Inflammatory macrophage treated with lipopolysaccharide for 4 hours (primary cell): ENCODE measurements around the gene SARS2.
"Not testable (repeated sequence)": the region's sequence is repeated elsewhere in the genome, so short reads cannot be mapped to it uniquely, and the experiment has no call there.

ENCODE experiments used
- DNase-seq: peaks from one replicate; pipeline ENCODE4 v3.0.0-alpha.2; 2020

SARS2 gene

GRCh38 chr19:38945562-38946228 is 15.1 kb upstream of the SARS2 start:
- DNase-seq, result no peak

- no peak for DNase-seq
Measured at GRCh38 chr19:38944981-38945506, 14.5 kb upstream of the SARS2 start.

GRCh38 chr19:38942471-38943181 is 12.1 kb upstream of the SARS2 start:
- no peak for DNase-seq

GRCh38 chr19:38941979-38942378 is 11.4 kb upstream of the SARS2 start:
- no peak for DNase-seq

- DNase-seq, result not testable (repeated sequence)
Measured at GRCh38 chr19:38941466-38941865, 10.9 kb upstream of the SARS2 start.

- DNase-seq, result no peak
Measured at GRCh38 chr19:38939957-38940356, 9.4 kb upstream of the SARS2 start.

- no peak for DNase-seq
Measured at GRCh38 chr19:38933544-38933943, 3.0 kb upstream of the SARS2 start.

DNA sequence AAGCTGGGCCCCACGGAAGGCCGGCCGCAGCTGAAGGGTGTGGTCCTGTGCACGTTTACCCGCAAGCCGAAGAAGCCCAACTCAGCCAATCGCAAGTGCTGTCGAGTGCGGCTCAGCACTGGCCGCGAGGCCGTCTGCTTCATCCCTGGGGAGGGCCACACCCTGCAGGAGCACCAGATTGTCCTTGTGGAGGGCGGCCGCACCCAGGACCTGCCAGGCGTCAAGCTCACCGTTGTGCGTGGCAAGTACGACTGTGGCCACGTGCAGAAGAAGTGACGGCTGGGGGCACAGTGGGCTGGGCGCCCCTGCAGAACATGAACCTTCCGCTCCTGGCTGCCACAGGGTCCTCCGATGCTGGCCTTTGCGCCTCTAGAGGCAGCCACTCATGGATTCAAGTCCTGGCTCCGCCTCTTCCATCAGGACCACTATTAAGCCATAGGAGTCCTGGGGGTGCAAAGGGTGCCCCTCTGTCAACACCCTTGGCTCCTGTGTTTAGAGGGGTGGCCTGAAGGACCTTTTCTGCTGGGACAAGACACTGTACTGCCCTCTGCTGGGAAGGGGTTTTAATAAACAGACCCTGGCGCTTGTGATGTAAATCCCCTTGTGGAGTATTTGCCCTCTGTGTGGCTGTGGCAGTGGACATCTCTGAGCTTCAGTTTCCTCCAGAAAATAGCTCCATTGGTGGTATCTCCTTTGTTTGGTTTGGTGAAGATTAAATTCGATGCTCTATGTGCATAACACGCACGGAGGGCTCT is 2.0 kb upstream of the SARS2 start:
- peak; percentile 48 for DNase-seq

- DNase-seq, result no peak
Measured at GRCh38 chr19:38931521-38931793, 894 bp upstream of the SARS2 start.

- DNase-seq, result peak; percentile 100
Measured at GRCh38 chr19:38930776-38931520, 385 bp upstream of the SARS2 start, which contains the start of gene MRPS12. TSS of gene MRPS12 (plus strand) at chr19:38930944. CDS start at chr19:38931295, 351 bp downstream.

GRCh38 chr19:38928391-38929001 is 2.1 kb downstream of the SARS2 start:
- DNase-seq, result no peak

DNA sequence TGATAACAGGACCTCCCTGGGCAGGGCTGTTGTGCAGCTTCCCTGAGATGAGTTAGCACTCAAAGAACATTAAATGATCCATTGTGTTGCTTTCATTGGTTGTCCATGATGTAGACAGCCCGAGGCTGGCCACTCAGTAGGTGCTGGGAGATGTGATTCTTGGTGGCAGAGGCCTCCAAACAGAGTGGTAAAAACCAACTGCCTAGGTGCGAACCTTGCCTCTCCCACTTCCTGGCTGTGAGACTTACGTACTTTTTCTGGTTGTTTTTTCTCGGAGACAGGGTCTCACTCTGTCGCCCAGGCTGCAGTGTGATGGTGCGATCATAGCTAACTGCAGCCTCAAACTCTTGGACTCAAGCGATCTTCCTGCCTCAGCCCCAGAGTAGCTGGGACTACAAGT is 6.2 kb downstream of the SARS2 start:
- DNase-seq, result no peak

DNA sequence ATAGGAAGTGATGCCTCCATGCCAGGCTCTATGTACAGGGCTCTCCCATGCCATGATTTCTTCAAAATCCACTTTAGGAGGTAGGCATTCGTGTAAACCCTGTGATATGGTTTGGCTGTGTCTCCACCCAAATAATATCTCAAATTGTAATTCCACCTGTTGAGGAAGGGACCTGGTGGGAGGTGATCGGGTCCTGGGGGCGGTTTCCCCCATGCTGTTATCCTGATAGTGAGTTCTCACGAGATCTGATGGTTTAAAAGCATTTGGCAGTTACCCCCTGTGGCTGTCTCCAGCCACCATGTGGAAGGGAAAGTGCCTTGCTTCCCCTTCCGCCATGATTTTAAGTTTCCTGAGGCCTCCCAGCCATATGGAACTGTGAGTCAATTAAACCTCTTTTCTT is 8.1 kb downstream of the SARS2 start:
- no peak for DNase-seq

DNA sequence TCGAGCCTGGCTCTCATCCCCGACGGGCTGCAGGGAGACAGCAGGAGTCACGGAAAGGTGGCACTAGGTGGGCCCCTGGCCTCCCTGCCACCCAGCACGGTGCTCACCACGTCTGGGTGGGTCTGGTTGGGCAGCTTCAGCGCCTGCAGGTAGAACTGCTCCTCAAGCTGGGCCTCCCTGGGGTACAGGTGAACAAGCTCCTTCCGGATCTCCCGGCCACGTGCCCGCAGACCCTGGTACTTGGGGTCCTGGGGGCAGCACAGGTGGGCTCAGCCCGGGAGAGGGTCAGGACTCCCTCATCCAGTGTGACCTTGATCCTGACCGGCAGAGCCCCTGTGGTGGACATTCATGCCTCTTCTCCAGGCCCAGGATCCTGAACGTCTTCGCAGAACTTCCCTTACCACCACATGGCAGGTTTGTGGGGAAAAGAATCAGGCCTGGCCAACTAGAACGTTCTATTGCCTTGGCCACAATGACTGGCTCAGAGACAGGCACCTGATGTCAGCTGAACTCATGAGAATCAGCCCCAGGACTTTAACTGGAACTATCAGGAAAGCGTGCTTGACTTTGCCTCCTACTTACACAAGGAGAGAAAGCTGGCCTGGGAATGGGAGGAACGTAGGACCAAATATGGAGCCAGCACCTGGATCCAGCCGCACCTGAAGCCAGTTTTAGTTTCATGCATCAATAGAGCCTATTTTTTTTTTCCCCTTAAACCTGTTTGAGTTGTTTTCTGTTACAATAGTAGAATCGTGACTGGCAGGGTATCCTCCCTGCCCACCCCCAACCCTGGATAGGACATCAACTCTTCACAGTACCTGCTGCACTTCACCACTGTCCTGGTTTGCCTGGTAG is 8.9 kb downstream of the SARS2 start:
- DNase-seq, result no peak

DNA sequence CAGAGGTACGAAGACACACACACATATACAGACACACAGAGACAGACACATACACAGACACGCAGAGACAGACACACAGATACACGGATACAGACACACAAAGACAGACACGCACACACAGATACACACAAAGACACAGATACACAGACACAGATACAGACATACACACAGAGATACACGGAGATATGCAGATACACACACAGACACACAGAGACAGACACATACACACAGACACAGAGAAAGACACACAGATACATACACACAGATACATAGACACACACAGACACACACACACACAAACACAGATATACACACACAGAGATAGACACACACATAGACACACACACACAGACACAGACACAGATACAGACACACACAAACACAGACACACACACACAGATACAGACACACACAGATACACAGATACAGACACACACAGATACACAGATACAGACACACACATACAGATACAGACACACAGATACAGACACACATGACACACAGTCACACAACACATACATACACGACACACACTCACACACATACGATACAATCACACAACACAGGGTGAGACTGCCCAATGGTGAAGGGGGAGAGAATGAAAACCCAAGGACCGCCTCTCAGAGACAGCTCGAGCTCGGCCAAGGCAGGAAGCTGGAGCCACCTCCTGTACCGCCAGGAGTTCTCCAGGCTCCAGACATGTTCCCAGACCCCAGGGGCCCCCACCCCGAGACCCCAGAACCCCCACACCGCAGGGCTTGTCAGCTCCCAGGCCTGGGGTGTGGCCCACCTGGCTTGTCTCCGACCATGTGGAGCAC is 9.8 kb downstream of the SARS2 start:
- no peak for DNase-seq

DNA sequence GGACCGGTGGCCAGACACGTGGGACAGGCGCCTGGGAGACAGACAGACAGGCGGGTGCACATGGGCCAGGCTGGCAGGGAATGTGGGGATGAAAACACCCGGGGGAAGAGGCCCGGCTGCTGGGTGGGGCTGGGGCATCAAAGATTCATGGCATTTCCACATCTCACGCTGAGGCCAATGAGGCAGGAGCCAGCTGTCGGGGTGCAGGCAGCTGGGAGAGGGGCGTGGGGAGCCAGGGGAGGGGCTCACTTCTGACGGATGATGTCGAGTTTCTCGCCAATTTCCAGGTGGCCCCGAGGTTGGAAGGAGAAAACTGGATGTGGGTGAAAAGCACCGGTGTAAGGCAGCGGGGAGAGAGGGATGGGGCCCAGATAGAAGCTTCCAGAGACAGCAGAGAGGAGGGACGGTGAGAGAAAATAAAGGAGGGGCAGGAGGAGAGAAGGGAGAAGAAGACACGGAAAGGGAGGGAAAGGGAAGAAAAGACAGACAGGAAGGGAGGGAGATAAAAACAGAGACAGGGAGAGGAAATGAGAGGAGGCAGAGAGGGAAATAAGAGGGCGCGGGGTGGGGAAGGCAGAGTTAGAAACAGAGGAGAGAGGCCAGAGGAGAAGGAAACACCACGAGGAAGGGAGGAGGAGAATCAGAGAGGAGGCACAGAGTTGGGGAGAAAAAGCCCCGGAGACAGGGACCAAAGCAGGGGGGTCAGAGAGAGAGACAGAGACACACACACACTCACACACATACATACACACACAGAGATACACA is 10.5 kb downstream of the SARS2 start:
- DNase-seq, result no peak

- DNase-seq, result no peak
Measured at GRCh38 chr19:38918526-38918925, 12.0 kb downstream of the SARS2 start.

DNA sequence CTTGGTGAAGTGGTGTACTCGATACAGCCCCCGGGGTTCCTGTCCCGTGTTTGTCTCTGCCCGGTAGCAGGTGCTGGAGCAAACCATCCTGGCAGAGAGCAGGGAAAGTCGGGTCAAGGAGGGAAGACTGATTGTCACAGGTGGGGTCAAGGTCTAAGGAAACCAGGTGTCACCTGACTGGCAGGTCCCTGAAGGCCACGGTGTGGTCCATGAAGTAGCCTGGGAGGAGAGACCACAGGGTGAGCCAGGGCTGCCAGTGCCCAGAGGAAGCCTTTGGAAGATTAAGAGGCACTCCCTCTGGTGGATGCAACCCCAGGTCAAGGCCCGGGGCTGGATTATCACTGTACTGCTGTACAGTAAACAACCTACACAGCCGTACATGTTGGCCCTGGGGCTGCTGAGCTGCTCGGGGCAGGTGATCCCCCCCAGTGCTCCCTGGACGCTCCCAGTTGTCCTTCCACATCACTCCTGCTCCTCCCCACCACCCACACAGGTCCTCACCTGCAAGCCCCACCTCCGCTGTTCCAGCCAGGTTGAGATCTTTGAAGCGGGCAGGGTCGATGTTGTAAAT is 12.6 kb downstream of the SARS2 start:
- DNase-seq, result no peak

DNA sequence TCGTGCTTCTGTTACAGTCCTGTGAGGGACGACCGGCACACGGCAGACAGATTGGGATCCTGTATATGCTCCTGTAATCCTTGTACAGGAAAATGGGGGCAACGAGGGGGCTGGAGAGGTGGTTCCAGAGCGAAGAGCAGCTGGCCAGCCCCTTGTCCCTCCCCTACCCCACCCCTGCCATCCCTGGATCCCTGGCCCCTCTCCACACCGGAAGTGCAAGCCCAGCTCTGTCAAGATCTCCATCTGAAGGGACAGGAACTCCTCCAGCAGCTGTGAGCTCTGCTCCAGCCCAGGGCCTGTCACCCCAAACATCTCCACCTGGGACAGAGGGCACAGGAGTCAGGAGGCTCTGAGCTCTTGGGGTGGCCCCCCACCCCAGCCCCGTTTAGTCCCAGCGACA is 13.0 kb downstream of the SARS2 start:
- no peak for DNase-seq
